Measurements from ENCODE around the gene VAPA.

VAPA gene

DNA sequence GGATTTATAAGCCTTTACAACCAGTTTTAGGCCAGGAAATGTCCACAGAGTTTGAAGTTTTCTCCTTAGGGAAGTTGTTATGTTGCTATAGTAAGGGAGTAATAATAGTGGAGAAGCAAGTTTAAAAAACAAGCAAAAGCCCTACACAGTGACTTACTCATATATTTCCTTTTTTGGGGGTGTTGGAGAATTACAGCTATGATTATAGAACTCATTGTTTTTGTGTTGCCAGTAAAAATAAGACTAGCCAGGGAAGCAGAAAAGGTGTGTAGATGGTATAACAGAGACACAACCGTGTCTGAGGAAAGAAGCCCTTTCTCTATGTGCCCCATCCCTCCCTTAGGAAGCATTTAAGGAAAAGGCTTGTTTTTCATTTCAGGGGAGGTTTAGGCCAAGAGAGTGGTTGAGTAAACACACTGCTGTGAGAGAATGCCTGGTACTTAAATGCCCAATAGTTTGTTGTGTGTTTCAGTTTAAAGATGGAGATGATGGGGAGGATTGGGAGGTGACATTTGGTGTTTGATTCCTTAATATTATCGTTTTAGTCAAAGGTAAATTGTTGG is 2.3 kb downstream of the VAPA start:
- no peak for DNase-seq

DNA sequence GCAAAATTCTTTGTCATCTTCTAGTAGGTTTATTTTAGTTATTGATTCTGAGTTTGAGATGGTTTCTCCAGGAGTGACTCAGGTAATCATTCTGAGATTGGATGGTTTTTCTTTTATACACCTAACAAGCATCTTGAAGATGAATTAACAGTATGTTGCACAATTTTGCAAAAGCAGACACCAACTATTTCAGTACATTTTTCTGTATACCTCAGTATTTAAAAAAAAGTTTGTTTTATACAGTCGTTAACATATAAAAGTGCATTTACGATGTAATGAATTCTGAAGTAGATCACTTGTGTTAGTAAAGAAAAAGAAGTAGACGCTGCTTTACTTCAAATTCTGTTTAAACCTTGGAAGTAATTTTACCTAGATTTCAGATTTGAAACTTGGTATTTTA is 3.0 kb downstream of the VAPA start:
- no peak for DNase-seq

DNA sequence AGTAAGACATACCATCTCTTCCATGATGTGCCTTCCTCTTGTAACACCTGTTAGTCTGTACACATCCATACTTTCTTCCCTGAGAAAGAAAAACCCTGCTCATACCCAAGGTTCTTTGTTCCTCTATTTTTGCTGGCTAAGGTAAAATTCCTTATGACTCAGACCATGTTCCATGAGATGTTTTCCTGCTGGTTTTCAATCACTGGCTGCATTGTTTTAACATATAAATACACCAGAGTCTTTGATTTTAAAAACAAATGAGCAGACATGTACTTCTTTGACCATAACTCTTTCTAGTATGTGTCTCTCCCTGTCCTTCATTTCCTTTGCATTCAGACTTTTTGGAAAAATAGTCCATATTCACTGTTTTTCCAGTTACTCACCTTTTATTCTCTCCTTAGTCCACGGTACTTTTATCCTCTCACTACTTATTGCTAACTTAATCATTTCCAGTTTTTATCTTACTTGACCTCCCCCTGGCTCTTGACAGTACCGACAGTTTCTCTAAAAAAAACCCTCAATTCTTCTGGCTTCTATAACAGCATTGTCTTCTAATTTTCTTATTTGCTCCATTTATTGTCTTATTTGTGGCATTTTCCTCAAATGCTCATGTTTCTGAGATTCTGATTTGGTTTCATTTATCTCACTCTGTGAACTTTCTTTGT is 4.3 kb downstream of the VAPA start:
- no peak for DNase-seq

DNA sequence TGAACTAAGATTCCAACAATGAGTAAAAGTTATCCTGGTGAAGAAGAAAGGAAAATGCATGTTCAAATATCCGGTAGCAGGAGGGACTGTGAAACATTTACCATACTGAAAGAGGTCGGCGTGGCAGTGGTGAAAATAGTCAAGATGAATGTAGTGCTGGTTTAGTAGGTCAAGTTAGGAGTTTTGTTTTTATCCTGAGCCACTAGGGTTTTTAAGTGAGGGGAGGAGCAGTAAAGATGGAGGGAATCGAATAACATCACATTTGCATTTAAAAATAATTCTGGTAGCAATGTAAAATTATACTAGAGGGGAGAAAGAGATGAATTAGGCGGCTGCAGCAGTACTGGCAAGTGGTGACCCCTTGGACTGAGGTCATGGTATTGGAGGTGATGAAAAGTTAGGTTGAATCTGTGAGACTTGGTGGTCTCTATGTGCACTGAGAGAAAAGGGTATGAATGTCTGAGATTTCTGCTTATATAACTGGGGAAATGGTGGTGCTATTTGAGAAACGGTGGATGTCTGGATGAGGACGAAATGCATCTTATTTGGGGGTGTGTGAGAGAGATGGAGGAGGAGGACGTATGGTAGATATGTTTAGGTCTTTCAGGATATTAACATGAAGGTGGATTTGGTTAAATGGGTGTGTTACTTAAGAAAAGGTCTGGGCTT is 5.9 kb downstream of the VAPA start:
- DNase-seq, result no peak

DNA sequence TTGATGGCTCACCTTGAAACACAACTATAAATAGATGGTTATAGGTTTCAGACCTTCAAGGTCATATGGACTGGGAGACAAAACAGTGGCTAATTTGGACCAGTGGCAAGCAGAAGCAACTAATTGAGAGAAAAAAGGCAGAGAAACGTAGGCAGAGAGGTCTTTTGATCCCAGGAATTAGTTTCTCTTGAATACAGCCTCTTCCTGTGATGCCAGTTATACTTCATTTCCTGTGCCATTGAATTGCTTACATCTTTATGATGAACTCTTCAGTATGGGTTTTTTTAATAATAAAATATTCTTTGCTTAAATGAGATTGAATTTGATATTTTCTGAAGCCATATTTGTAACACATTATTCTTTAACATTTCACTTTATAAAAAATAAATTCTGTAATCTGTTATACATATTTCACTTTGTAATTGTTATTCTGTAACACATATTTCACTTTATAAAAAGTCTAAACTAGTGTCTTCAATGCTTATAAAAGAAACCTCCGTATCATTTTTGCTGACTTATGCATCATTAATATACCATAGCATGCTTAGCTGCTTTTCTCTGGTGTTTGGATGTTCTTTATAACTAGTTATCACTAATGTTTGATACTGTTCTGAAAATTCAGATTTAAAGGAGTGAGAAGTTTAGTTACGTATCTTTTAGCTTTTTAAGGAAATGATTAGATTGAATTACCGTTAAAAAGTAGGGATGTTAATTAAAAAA is 8.9 kb downstream of the VAPA start:
- DNase-seq, result no peak

DNA sequence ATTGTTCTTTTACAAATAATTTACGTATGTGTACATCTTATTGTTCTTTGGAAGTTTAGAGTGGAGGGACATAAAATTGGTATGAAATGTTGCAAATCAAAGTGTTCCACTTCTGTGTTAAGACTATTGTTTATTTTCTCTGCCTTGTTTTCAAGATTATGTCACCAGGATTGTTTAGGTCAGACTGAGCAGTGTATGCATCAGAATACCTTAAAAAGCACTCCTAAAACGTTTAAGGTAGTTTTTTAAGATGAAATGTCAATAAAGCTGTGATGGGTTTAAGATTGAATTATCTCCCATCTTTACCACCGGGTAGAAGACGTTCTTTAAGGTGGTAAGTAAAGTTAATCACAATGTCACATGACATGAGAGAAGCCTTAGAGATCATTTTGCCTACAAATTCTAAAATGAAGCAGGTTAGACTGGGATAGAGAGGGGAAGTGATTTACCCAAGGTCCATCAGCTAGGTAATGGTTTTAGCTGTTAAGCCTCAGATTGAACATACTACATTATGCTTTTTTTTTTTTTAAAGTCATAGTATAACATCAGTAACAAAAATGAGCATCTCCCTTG is 10.6 kb downstream of the VAPA start:
- no peak for DNase-seq

DNA sequence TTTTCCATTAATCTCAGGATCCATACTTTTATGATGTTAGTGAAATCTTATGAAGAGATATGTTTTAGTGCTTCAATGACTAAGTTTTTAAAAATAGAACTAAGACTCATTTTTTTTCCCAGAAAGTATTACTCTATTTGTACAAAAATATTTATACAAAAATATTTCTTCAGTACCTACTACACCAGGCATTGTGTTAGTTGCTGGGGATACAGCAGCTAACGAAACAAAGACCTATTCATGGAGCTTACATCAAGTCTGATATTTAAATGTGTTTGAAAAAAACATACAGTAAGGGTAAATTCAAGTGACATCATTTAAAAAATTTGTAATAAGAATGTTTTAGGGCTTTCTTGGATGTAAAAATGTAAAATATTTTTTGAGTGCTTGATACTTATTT is 11.6 kb downstream of the VAPA start:
- DNase-seq, result no peak

DNA sequence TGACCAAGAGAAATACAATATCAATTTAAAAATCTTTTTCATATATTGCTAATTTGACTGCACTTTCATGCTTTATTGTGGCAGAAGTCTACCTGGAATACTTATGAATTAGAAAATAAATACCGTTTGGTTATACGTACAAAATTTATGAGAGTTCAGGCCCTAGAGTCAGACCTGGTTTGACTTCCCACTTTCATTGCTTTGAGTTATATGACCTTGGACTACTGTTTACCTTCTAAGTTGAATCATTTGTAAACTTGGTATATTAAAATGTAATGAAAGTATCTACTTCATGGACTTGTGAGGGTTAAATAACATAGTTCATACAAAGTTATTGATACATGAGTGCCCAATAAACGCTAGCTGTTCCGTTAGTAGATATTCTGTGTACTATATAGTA is 12.0 kb downstream of the VAPA start:
- no peak for DNase-seq

DNA sequence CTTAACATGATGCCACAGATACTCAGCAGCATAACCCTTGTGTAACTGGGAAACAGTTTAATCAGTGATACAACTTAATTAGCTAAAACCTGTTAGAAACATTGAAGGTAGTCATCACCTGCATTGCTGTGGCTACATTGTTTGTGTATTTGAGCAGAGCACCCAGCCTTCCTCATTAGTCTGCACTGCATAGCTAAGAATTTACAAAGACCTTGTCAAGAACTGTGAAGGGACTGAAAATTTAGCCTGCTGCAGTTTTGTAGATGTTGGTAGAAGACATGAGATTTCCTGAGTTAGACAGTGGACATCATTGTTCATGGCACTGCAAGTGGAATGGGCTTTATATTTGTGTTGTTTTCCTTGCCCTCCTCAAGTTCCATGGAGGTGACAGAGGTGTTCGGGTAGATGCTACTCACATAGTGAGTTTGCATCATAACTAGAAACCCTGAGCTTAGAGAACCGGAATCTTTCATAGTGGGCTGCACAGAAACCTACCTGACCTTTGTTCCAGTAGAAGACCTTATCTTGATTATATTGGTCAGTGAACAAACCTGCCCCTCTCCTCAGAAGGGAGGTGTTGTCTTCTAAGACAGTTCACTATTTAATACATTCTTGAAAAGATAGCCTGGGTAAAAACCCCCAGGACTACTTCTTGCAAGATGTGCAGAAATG is 12.5 kb downstream of the VAPA start:
- DNase-seq, result no peak

DNA sequence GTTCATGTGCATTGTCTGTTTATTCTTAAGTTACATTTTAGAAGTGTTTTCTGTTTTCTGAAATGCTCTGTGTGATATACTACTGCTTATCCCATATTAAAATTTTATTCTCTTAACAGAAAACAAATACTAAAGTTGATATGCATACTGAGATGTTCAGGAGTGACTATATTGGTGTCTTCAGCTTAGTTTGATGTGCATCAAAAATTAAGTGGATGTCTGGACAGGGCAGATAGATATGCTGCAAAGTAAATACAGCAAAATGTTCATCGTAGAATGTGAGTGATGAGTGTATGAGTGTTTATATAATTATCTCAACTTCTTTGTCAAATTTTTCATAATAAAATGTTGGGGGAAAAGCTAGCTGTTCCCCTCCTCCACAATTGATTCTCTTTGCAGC is 13.2 kb downstream of the VAPA start:
- no peak for DNase-seq

DNA sequence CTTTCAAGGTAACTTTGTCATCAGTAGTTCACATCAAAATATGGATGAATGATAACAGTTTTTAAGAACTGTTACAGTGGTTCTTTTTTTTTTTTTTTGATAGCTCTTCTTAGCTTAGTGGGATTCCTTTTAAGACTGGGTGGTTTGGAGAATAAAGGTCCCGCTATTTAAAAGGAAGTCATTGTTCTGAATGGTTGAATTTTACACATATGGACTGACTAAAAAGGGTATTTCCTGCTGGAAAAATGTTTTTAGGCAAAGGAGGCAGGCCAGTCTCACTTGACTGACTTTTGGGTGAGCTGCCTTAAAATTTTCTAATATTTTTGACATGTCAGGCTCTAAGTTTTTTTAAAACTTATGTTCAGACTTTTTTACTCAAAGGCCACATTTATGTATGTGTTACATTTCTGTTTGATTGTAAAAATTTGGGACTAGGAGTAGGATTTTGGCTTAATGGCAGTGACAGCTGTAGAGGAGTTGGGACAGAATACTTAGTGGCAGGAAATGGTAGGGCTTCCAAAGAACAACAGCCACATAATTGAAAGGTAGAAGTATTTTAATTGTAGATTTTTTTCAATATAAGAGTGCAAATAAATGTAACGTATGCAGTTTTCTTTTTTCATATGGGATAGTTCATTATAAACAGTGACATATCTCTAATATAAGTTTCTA is 13.7 kb downstream of the VAPA start:
- no peak for DNase-seq

DNA sequence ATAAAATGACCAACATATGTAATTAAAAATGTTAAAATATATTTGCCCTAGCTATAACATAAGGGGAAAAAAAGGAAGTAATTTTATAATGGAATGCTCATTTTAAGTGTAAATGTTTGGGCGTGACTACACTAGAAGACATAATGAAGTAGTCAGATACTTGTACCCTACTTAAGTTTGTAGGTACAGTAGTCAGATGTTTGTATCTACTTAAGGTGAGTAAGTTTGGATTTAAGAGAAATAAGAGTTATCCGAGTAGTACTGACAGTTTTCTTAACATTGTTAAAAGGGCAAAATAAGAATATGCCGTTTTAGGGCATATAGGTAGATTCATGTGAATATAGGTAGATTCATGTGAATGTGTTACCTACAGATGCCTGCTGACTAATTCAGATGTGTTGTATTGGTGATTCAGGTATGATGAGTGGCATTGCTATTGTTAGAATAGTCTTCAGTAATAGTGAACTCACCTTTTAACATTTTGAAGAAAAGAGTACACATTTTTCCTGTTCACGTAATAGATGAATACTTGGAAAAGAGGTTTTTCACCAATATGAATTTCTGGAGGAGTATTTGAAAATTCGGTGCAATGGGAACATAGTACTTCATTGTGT is 14.9 kb downstream of the VAPA start:
- DNase-seq, result no peak

DNA sequence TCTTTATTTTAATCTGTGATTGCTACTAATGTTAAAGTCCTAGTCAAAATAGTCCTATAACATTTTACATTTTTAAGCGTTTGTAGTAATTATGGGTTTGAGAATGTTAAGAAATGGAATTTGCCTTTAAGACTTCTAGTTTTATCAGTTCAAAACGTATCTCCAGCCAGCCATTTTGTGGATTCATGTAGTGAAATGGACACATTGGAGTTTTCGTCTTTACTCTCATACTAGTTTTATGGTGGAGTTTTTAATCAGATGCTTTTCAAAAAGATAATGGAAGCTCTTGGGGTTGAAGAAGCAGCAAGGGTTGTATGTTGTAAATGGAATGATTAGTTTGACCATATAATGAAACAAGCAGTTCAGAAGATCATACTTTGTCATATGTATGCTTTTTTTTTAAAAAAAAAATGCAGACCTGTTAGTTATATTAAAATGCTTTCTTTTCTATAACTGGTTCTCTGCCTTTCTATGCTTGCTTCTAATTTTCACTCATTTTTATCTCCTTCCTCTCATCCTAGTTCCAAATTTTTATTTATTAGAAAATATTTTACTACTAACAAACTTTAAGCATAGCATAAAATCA is 16.6 kb downstream of the VAPA start:
- DNase-seq, result no peak

DNA sequence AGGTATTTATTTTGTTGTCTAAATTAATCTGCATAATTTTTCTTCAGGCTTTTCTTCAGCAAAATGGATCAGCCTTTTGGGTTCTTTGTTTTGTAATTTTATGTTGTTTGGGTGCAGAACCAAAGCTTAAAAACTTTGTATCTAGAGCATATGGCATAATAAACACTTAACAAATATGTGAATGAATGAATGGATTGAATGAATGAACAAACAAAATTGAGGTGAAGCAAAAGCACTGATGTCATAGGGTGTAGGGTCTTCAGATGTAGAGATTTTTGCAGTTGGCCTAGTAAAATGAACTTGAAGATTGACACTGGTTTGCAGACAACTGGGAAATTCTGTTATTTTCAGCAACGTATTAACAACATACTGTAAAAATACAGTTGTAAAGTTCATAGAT is 17.3 kb downstream of the VAPA start:
- no peak for DNase-seq

DNA sequence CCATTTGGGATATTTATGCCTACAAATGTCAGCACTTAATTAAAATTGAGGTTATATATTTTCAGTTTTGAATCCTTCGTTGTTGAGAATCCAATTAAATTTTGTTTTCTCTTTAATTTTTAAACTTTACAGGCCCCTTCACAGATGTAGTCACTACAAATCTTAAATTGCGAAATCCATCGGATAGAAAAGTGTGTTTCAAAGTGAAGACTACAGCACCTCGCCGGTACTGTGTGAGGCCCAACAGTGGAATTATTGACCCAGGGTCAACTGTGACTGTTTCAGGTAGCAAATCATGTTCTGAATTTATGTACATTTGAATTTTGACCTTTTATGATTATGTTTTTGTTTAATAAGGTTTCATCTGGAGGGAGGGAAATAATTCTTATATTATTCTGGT is 17.9 kb downstream of the VAPA start:
- DNase-seq, result no peak

DNA sequence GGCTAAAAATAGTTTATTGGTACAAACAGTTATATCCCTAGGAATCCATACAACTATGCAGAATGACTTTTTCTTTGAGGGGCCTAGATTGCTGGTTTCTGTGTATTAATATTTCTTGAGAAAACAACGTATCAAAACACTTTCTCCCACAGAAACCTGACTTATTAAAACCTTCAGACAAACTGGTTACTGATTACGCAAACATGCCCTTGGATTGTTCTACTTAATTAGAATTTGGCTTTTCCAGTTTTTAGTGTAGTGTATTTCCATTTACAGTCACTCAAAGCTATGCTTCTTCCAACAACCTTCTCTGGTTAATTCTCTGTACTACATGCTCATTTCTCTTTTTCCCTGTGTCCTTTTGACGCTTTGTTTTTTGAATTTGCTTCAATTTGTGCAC is 20.0 kb downstream of the VAPA start:
- no peak for DNase-seq

DNA sequence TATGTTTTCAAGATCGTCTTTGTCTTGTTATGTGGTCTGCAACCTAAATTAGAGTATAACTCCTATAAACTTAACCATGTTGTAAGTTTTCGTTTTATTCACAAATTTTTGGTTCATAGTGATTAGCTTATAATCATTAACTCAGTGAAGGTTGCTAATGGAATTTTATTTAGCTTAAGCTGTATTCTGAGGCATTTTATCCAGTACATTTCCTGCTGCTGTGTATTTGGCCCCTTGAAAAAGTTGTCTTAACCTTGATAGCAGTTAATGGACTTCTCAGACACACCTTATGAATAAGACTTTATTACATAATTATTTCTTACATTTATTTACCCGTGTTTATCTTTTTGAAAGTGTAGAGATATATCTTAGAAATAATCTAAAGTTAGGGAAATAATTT is 20.5 kb downstream of the VAPA start:
- DNase-seq, result no peak

DNA sequence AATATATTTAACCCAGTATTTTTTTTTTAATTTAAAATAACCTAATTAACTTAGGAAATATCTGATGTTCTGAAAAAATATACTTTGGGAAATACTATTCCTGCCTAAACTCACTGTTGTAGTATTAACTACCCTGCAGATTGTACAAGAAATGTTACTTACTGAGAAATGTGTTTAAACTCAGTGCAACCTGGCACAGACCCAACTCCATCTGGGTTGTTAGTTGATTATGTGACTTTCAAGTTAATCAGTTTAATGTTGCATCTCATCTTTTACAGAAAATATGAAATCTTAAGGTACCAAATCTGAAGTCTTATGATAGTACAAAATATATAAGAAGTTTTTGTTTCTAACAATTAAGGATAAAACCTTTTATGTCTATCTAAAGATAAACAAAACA is 27.3 kb downstream of the VAPA start:
- DNase-seq, result no peak

DNA sequence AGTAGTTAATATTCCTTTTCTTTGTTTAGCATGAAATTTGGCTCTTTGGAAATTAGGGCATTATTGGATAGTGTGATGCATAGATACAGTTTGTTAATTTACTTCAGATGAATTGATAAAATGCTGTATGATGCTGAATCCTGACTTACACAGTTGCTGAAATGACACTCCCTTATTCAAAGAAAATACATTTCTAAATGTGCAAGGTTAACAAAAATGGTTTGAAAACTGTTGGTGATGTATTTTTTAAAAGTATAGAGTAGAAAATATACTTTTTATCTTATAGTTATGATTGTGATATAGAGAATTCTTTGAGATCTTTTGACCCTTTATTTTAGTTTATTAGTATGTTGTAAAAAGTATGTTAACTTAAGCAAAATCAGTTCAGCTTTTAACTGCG is 27.8 kb downstream of the VAPA start:
- no peak for DNase-seq

DNA sequence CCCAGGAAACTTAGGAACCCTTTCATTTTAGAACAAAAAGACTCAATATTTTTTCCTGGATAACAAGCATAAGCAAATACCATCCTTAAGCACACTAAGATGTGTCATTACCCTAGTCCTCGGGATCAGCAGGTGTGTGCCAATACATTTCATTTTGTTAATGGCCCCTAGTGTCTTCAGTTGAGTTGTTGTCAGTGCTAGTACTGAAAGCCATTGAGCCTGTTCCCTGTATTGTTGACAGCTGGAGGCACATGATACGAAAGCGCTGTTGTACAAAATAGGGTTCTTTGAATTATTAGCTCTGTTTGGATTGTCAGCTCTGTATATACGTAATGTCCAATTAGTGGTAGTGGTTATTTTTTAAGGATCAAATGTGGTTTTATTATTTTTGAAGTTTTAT is 29.5 kb downstream of the VAPA start:
- DNase-seq, result no peak

DNA sequence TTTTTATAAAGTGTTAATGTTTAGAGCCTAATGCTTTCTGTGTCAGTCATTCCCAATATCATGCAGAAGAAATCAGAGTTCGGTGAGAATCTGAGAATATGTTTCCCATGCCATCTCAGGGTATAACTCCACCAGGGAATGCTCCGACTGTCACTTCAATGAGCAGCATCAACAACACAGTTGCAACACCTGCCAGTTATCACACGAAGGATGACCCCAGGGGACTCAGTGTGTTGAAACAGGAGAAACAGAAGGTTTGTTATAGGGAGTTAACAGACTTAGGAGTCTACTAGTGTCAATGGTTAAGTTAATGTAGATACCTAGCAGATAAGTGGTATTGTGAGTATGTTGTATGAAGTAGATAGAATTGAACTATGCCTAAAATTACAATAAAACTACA is 31.0 kb downstream of the VAPA start:
- DNase-seq, result no peak

DNA sequence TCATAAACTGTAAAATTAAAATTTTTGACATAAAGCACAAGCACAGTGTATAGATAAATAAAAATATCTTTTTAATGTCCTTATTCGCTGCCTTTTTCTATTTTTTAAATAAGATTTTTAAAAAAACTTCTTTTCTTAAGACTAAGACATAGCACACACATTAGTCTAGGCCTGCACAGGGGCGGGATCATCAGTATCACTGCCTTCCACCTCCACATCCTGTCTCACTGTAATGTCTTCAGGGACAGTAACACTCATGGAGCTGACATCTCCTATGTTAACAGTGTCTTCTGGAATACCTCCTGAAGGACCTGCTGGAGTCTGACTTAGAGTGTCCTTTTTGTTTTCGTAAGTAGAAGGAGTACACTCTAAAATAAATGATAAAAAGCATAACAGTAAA is 33.0 kb downstream of the VAPA start:
- DNase-seq, result no peak

Measured in cortex of kidney (tissue), 1 donor.